HFFc6 (cell line): Measurements from ENCODE around the gene SPOCK1. TPM values are rescaled to one million over a fixed set of nuclear protein-coding genes. Genes with fewer than 3 reads are reported as not detected.

ENCODE experiments used
- DNase-seq: peaks from one replicate; pipeline ENCODE4 v3.0.0-alpha.2; 2018
- H3K27ac Mint-ChIP-seq: 2 replicates; pipeline ENCODE4 v1.8.0; 2020; ENCODE audit warnings: mild to moderate bottlenecking, mixed read lengths
- H3K27me3 Mint-ChIP-seq: 2 replicates; pipeline ENCODE4 v1.8.0; 2021; ENCODE audit warnings: mild to moderate bottlenecking, moderate library complexity, mixed read lengths; ENCODE audit not compliant: insufficient read depth
- H3K36me3 Mint-ChIP-seq: 2 replicates; pipeline ENCODE4 v1.8.0; 2021; ENCODE audit warnings: low read depth, mixed read lengths
- H3K4me1 Mint-ChIP-seq: 2 replicates; pipeline ENCODE4 v1.8.0; 2020; ENCODE audit warnings: low read depth, mixed read lengths
- H3K4me3 Mint-ChIP-seq: 2 replicates; pipeline ENCODE4 v1.8.0; 2020; ENCODE audit warnings: mild to moderate bottlenecking, moderate library complexity, mixed read lengths
- H3K9me3 Mint-ChIP-seq: 2 replicates; pipeline ENCODE4 v1.8.0; 2020; ENCODE audit warnings: mild to moderate bottlenecking, mixed read lengths
- CTCF ChIP-seq: fragments of 200-600 bp; sonication (generic); IDR thresholded peaks from 2 replicates; pipeline ENCODE4 v1.5.0; 2021; ENCODE audit warnings: antibody characterized with exemption, mild to moderate bottlenecking
- total RNA-seq, 6 experiments: library from RNA; stranded (reverse); fragmentation: NEBNext Ultra II Directional; extraction: Animal tissue kit (Norgen Biotek cat#: 25700); gene quantifications; 2 replicates in 1 of 6; 3 replicates in 5 of 6; pipeline ENCODE4 v1.2.3, GENCODE V29; 2021

SPOCK1 gene
- total RNA-seq, 6 experiments from 2014 or later: 111 to 170 (median 125) TPM

GRCh38 chr5:137328463-137328862, 170.7 kb downstream of the SPOCK1 start:
- H3K4me3 Mint-ChIP-seq: no peak overlapping the region
- no peaks in the 10 kb centered on the region for H3K36me3 Mint-ChIP-seq
- H3K9me3 Mint-ChIP-seq: no peaks in the 10 kb centered on the region
- no peaks in the 10 kb centered on the region for H3K27me3 Mint-ChIP-seq
- peaks cover 8% of the 10 kb centered on the region for H3K4me1 Mint-ChIP-seq
- no peak for TF ChIP-seq CTCF
- DNase-seq: no peak
- H3K27ac Mint-ChIP-seq: no peak overlapping the region

GRCh38 chr5:137325721-137326120, 173.4 kb downstream of the SPOCK1 start:
- no peak for DNase-seq
- no peaks in the 10 kb centered on the region for H3K27me3 Mint-ChIP-seq
- H3K9me3 Mint-ChIP-seq: no peaks in the 10 kb centered on the region
- no peak overlapping the region for H3K4me3 Mint-ChIP-seq
- no peak for TF ChIP-seq CTCF
- no peak overlapping the region for H3K27ac Mint-ChIP-seq
- H3K4me1 Mint-ChIP-seq: peaks cover 12% of the 10 kb centered on the region
- H3K36me3 Mint-ChIP-seq: no peaks in the 10 kb centered on the region

- Mint-ChIP-seq H3K36me3 (no peaks in the 10 kb centered on the region), H3K4me1 (peaks cover 44% of the 10 kb centered on the region), H3K27me3 (peaks cover 2% of the 10 kb centered on the region; the same call in 1 of the 2 replicates), H3K27ac (peak overlapping the region; percentile 46), H3K9me3 (no peaks in the 10 kb centered on the region), H3K4me3 (peak overlapping the region; percentile 6; the same call in 1 of the 2 replicates)
- DNase-seq: peak; percentile 51
- peak; percentile 93 for TF ChIP-seq CTCF
Measured at GRCh38 chr5:137320056-137321045, 178.8 kb downstream of the SPOCK1 start.

GRCh38 chr5:137318027-137318426, 181.1 kb downstream of the SPOCK1 start:
- peaks cover 3% of the 10 kb centered on the region for H3K27me3 Mint-ChIP-seq

GRCh38 chr5:137316346-137316736, 182.8 kb downstream of the SPOCK1 start:
- H3K4me3 Mint-ChIP-seq: no peak overlapping the region
- H3K27ac Mint-ChIP-seq: no peak overlapping the region
- H3K9me3 Mint-ChIP-seq: no peaks in the 10 kb centered on the region
- peak; percentile 17 for DNase-seq
- no peak for TF ChIP-seq CTCF
- no peaks in the 10 kb centered on the region for H3K36me3 Mint-ChIP-seq
- H3K4me1 Mint-ChIP-seq: peaks cover 55% of the 10 kb centered on the region
- H3K27me3 Mint-ChIP-seq: peaks cover 3% of the 10 kb centered on the region

More at GRCh38 chr5:137318027-137318426, 181.1 kb downstream of the SPOCK1 start:
- Mint-ChIP-seq H3K27ac (no peak overlapping the region), H3K4me3 (no peak overlapping the region), H3K36me3 (no peaks in the 10 kb centered on the region), H3K9me3 (no peaks in the 10 kb centered on the region), H3K4me1 (peaks cover 40% of the 10 kb centered on the region)
- no peak for DNase-seq
- TF ChIP-seq CTCF: no peak
